GM23338 (cell line): Measurements from ENCODE around the gene KAT6B. TPM values are rescaled to one million over a fixed set of nuclear protein-coding genes. Genes with fewer than 3 reads are reported as not detected.

ENCODE experiments used
- ATAC-seq: fragments of 200-7000 bp; cut with Tn5 transposase; 3 replicates; pipeline ENCODE4 v1.9.1; 2020
- DNase-seq: peaks from one replicate; pipeline ENCODE4 v3.0.0-alpha.2; 2015; ENCODE audit warnings: low spot score
- H2AFZ ChIP-seq: fragments of 200-600 bp; sonication (generic); 2 replicates; pipeline ENCODE4 v1.8.0; 2016; ENCODE audit warnings: antibody characterized with exemption, mild to moderate bottlenecking, moderate library complexity
- H3F3A ChIP-seq: fragments of 200-600 bp; sonication (generic); replicated peaks from 2 replicates; pipeline ENCODE4 v1.8.0; 2017; ENCODE audit warnings: antibody characterized with exemption, mixed run types, low read depth
- H3K27ac ChIP-seq: fragments of 200-600 bp; sonication (generic); 2 replicates; pipeline ENCODE4 v1.6.1; 2016; ENCODE audit warnings: low read depth
- H3K27me3 ChIP-seq: fragments of 200-600 bp; sonication (generic); 2 replicates; pipeline ENCODE4 v1.8.0; 2016; ENCODE audit warnings: mild to moderate bottlenecking, mixed run types, moderate library complexity; ENCODE audit not compliant: insufficient read depth
- H3K36me3 ChIP-seq: fragments of 200-600 bp; sonication (generic); 2 replicates; pipeline ENCODE4 v1.8.0; 2016; ENCODE audit warnings: mild to moderate bottlenecking; ENCODE audit not compliant: insufficient read depth
- H3K4me1 ChIP-seq: fragments of 200-600 bp; sonication (generic); 2 replicates; pipeline ENCODE4 v1.8.0; 2016; ENCODE audit warnings: mild to moderate bottlenecking, moderate library complexity; ENCODE audit not compliant: insufficient read depth
- H3K4me2 ChIP-seq: fragments of 200-600 bp; sonication (generic); 2 replicates; pipeline ENCODE4 v1.7.1; 2017; ENCODE audit warnings: mixed run types
- H3K4me3 ChIP-seq: fragments of 200-600 bp; sonication (generic); 2 replicates; pipeline ENCODE4 v1.6.1; 2016; ENCODE audit warnings: mixed run types
- H3K79me2 ChIP-seq: fragments of 200-600 bp; sonication (generic); replicated peaks from 2 replicates; pipeline ENCODE4 v1.8.0; 2017; ENCODE audit warnings: mild to moderate bottlenecking; ENCODE audit not compliant: insufficient read depth
- H3K9me2 ChIP-seq: fragments of 200-600 bp; sonication (generic); 2 replicates; pipeline ENCODE4 v1.8.0; 2017; ENCODE audit not compliant: insufficient read depth
- H4K20me1 ChIP-seq: fragments of 200-600 bp; sonication (generic); replicated peaks from 2 replicates; pipeline ENCODE4 v1.8.0; 2017; ENCODE audit warnings: mild to moderate bottlenecking; ENCODE audit not compliant: insufficient read depth
- H3K27ac Mint-ChIP-seq: 2 replicates; pipeline ENCODE4 v1.8.0; 2020; ENCODE audit warnings: inconsistent platforms, mild to moderate bottlenecking, moderate library complexity, mixed read lengths
- H3K27me3 Mint-ChIP-seq: 3 replicates; pipeline ENCODE4 v1.8.0; 2022; ENCODE audit warnings: low read depth, mild to moderate bottlenecking, moderate library complexity, mixed read lengths, inconsistent platforms; ENCODE audit not compliant: insufficient read depth, poor library complexity
- H3K36me3 Mint-ChIP-seq: 3 replicates; pipeline ENCODE4 v1.8.0; 2021; ENCODE audit warnings: low read depth, mild to moderate bottlenecking, inconsistent platforms, moderate library complexity, mixed read lengths
- H3K4me1 Mint-ChIP-seq: 3 replicates; pipeline ENCODE4 v1.8.0; 2020; ENCODE audit warnings: mild to moderate bottlenecking, inconsistent platforms, mixed read lengths
- H3K4me3 Mint-ChIP-seq: 3 replicates; pipeline ENCODE4 v1.8.0; 2021; ENCODE audit warnings: moderate library complexity, mild to moderate bottlenecking, inconsistent platforms, mixed read lengths
- H3K9me3 Mint-ChIP-seq: 3 replicates; pipeline ENCODE4 v1.8.0; 2020; ENCODE audit warnings: moderate library complexity, mild to moderate bottlenecking, inconsistent platforms, mixed read lengths
- CREB1 ChIP-seq: fragments of 250-450 bp; sonication (Bioruptor Pico); IDR thresholded peaks from 2 replicates; pipeline ENCODE4 v1.5.0; 2020; ENCODE audit warnings: low read depth, mild to moderate bottlenecking, moderate library complexity
- EZH2 ChIP-seq: fragments of 200-600 bp; sonication (generic); IDR thresholded peaks from one replicate; pipeline ENCODE4 v1.8.0; 2017; ENCODE audit warnings: antibody characterized with exemption, mild to moderate bottlenecking, low read depth; ENCODE audit not compliant: unreplicated experiment
- ZNF331 ChIP-seq: fragments of 250-450 bp; sonication (Bioruptor Pico); IDR thresholded peaks from 2 replicates; pipeline ENCODE4 v1.5.0; 2020; ENCODE audit warnings: low read depth, mild to moderate bottlenecking, moderate library complexity
- polyA plus RNA-seq: library from polyadenylated mRNA; unstranded; fragments of >200 nt; fragmentation: Nextera tagmentation; extraction: Ambion mirVana; gene quantifications from 2 replicates; pipeline ENCODE4 v1.2.1, GENCODE V29; 2016
- total RNA-seq: library from RNA; depleted of rRNA; stranded (reverse); fragments of >200 nt; shearing (Covaris generic); gene quantifications from 2 replicates; pipeline ENCODE4 v1.2.3, GENCODE V29; 2014
- TF ChIP-seq, protein P1 (sequence below): IDR thresholded peaks from one replicate; pipeline ENCODE4 v1.6.1; 2018; ENCODE audit warnings: antibody characterized with exemption; ENCODE audit not compliant: unreplicated experiment
- TF ChIP-seq, protein P2 (sequence below): fragments of 250-450 bp; sonication (Bioruptor Pico); IDR thresholded peaks from 2 replicates; pipeline ENCODE4 v1.5.0; 2020; ENCODE audit warnings: mild to moderate bottlenecking, moderate library complexity

Gene KAT6B
- total and polyA plus RNA-seq, 2 experiments from 2014 or later = 21.3 to 31.4 TPM

DNA sequence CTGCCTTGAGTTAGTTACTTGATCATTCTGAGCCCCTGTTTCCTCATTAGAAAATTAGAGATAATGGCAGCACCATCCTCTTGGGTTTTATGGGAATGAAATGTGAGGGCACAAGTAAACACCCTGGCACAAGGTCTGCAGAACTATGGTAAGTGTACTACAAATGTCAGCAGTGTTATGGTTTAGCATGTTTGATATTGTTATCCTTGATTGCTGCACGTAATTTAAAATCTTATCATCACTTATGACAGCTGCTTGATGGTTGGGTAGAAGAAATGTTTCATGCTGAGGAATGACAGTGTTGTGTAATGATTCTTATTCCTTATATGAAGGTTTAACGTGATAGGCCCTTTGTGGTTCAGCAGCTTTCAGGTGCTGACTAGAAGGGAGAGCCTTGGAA is 134.3 kb downstream of the KAT6B start:
- no peak overlapping the region for H3K27ac ChIP-seq

More for the DNA sequence above, 134.3 kb downstream of the KAT6B start:
- Histone ChIP-seq H2AFZ (no peak overlapping the region), H4K20me1 (no peaks in the 10 kb centered on the region), H3K4me1 (no peaks in the 10 kb centered on the region), H3K36me3 (no peaks in the 10 kb centered on the region), H3K9me2 (no peaks in the 10 kb centered on the region), H3K27me3 (no peaks in the 10 kb centered on the region), H3F3A (no peaks in the 10 kb centered on the region), H3K79me2 (peaks cover 12% of the 10 kb centered on the region), H3K4me3 (no peak overlapping the region), H3K4me2 (no peak overlapping the region)
- Mint-ChIP-seq H3K4me1 (peaks cover 5% of the 10 kb centered on the region; the same call in 2 of the 3 replicates), H3K36me3 (no peaks in the 10 kb centered on the region), H3K4me3 (no peak overlapping the region), H3K9me3 (no peaks in the 10 kb centered on the region), H3K27ac (no peak overlapping the region), H3K27me3 (peaks cover 3% of the 10 kb centered on the region)
- ATAC-seq (no peak), DNase-seq (no peak)
- TF ChIP-seq CREB1 (CRISPR knock-in tag) = no peak
- TF ChIP-seq, protein P1, sequence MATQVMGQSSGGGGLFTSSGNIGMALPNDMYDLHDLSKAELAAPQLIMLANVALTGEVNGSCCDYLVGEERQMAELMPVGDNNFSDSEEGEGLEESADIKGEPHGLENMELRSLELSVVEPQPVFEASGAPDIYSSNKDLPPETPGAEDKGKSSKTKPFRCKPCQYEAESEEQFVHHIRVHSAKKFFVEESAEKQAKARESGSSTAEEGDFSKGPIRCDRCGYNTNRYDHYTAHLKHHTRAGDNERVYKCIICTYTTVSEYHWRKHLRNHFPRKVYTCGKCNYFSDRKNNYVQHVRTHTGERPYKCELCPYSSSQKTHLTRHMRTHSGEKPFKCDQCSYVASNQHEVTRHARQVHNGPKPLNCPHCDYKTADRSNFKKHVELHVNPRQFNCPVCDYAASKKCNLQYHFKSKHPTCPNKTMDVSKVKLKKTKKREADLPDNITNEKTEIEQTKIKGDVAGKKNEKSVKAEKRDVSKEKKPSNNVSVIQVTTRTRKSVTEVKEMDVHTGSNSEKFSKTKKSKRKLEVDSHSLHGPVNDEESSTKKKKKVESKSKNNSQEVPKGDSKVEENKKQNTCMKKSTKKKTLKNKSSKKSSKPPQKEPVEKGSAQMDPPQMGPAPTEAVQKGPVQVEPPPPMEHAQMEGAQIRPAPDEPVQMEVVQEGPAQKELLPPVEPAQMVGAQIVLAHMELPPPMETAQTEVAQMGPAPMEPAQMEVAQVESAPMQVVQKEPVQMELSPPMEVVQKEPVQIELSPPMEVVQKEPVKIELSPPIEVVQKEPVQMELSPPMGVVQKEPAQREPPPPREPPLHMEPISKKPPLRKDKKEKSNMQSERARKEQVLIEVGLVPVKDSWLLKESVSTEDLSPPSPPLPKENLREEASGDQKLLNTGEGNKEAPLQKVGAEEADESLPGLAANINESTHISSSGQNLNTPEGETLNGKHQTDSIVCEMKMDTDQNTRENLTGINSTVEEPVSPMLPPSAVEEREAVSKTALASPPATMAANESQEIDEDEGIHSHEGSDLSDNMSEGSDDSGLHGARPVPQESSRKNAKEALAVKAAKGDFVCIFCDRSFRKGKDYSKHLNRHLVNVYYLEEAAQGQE = no peak
- no peak for TF ChIP-seq EZH2
- TF ChIP-seq, protein P2, sequence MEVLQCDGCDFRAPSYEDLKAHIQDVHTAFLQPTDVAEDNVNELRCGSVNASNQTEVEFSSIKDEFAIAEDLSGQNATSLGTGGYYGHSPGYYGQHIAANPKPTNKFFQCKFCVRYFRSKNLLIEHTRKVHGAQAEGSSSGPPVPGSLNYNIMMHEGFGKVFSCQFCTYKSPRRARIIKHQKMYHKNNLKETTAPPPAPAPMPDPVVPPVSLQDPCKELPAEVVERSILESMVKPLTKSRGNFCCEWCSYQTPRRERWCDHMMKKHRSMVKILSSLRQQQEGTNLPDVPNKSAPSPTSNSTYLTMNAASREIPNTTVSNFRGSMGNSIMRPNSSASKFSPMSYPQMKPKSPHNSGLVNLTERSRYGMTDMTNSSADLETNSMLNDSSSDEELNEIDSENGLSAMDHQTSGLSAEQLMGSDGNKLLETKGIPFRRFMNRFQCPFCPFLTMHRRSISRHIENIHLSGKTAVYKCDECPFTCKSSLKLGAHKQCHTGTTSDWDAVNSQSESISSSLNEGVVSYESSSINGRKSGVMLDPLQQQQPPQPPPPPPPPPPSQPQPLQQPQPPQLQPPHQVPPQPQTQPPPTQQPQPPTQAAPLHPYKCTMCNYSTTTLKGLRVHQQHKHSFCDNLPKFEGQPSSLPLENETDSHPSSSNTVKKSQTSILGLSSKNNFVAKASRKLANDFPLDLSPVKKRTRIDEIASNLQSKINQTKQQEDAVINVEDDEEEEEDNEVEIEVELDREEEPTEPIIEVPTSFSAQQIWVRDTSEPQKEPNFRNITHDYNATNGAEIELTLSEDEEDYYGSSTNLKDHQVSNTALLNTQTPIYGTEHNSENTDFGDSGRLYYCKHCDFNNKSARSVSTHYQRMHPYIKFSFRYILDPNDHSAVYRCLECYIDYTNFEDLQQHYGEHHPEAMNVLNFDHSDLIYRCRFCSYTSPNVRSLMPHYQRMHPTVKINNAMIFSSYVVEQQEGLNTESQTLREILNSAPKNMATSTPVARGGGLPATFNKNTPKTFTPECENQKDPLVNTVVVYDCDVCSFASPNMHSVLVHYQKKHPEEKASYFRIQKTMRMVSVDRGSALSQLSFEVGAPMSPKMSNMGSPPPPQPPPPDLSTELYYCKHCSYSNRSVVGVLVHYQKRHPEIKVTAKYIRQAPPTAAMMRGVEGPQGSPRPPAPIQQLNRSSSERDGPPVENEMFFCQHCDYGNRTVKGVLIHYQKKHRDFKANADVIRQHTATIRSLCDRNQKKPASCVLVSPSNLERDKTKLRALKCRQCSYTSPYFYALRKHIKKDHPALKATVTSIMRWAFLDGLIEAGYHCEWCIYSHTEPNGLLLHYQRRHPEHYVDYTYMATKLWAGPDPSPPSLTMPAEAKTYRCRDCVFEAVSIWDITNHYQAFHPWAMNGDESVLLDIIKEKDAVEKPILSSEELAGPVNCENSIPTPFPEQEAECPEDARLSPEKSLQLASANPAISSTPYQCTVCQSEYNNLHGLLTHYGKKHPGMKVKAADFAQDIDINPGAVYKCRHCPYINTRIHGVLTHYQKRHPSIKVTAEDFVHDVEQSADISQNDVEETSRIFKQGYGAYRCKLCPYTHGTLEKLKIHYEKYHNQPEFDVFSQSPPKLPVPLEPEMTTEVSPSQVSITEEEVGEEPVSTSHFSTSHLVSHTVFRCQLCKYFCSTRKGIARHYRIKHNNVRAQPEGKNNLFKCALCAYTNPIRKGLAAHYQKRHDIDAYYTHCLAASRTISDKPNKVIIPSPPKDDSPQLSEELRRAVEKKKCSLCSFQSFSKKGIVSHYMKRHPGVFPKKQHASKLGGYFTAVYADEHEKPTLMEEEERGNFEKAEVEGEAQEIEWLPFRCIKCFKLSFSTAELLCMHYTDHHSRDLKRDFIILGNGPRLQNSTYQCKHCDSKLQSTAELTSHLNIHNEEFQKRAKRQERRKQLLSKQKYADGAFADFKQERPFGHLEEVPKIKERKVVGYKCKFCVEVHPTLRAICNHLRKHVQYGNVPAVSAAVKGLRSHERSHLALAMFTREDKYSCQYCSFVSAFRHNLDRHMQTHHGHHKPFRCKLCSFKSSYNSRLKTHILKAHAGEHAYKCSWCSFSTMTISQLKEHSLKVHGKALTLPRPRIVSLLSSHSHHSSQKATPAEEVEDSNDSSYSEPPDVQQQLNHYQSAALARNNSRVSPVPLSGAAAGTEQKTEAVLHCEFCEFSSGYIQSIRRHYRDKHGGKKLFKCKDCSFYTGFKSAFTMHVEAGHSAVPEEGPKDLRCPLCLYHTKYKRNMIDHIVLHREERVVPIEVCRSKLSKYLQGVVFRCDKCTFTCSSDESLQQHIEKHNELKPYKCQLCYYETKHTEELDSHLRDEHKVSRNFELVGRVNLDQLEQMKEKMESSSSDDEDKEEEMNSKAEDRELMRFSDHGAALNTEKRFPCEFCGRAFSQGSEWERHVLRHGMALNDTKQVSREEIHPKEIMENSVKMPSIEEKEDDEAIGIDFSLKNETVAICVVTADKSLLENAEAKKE (CRISPR knock-in tag) = no peak
- TF ChIP-seq ZNF331 (CRISPR knock-in tag) = no peak
